Measurements from ENCODE around the gene PCDH9. TPM values are rescaled to one million over a fixed set of nuclear protein-coding genes. Genes with fewer than 3 reads are reported as not detected.

The PCDH9 gene
- total RNA-seq, 1 donor from 2014 or later: 5.1 TPM

DNA sequence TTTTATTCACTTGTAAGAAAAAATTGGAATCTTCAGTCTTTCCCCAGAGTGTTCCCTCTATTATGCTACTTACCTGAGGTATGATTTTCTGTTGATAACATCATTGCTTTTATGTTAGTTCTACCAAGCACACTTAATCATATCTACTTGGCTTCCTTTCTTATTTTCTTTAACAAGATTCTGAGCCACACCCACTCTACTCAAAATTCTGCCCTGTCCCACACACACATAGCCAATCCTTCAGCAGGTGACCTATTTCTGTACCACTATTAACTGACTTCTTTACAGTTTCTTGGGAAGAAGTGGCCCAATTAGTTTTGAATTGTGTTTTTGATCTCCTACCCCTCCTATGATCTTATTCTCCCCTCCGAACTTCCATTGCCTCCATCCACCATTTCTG lies 215.7 kb downstream of the PCDH9 start:
- ATAC-seq: no peak
- no peaks in the 10 kb centered on the region for H3K4me1 ChIP-seq

DNA sequence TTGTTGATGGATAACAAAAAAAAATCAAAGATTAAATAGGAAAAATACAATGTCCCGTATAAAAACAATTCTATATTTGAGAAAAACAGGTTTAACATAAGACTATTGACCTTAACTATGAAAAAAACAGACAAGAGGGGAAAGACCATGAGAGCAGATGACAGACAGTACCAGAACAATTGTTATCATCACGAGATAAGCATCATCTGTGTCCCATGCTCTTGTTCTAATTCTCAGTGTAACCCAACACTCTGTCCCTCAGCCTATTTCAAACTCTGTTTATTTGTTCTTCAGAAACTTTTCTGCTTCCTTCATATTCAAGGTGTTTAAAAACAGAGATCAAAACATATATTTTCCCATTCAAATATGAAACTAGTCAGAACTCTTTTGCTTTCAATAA lies 216.4 kb downstream of the PCDH9 start:
- Histone ChIP-seq H3K4me3 (no peak overlapping the region), H3K36me3 (no peaks in the 10 kb centered on the region), H3K9me3 (no peaks in the 10 kb centered on the region), H3K27ac (no peak overlapping the region), H3K4me1 (no peaks in the 10 kb centered on the region), H3K27me3 (no peaks in the 10 kb centered on the region)
- DNase-seq (no peak), ATAC-seq (no peak)
- intact Hi-C loops (cut with DNase I): no loop called here
- TF ChIP-seq, protein P1, sequence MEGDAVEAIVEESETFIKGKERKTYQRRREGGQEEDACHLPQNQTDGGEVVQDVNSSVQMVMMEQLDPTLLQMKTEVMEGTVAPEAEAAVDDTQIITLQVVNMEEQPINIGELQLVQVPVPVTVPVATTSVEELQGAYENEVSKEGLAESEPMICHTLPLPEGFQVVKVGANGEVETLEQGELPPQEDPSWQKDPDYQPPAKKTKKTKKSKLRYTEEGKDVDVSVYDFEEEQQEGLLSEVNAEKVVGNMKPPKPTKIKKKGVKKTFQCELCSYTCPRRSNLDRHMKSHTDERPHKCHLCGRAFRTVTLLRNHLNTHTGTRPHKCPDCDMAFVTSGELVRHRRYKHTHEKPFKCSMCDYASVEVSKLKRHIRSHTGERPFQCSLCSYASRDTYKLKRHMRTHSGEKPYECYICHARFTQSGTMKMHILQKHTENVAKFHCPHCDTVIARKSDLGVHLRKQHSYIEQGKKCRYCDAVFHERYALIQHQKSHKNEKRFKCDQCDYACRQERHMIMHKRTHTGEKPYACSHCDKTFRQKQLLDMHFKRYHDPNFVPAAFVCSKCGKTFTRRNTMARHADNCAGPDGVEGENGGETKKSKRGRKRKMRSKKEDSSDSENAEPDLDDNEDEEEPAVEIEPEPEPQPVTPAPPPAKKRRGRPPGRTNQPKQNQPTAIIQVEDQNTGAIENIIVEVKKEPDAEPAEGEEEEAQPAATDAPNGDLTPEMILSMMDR (IDR thresholded peaks at IDR 0.05): no peak

More for the DNA sequence above, 215.7 kb downstream of the PCDH9 start:
- no peaks in the 10 kb centered on the region for H3K27me3 ChIP-seq
- intact Hi-C loops (cut with DNase I): no loop called here
- no peak overlapping the region for H3K4me3 ChIP-seq
- TF ChIP-seq, protein P1 (IDR thresholded peaks at IDR 0.05): no peak
- DNase-seq: no peak
- no peaks in the 10 kb centered on the region for H3K9me3 ChIP-seq
- H3K27ac ChIP-seq: no peak overlapping the region
- no peaks in the 10 kb centered on the region for H3K36me3 ChIP-seq

DNA sequence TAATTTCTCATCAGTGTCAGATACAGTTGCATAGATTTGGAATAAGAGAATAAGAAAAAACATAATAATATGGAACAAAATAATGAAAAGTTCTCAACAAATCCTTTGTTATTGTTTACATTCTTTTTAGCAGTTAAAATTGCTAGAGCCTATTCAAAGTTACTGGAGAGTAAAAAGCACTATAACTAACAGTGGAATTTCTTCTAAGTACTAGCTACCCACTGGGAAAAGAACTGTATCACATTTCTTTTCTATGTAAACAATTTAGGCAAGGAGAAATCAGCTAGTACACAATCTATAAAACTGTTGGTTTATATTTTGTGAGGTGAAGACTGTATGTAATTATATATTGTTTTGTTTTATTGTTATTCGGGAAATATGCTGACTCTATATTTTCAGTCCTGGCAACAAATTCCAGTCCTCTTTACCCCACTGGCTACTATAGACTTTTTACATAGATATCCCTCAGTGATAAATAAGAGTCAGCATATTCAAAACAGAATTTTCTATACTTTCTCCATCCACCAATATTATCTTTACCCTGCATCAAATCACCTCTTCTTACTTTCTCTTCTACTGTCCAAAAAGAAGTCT lies 222.0 kb downstream of the PCDH9 start:
- H3K36me3 ChIP-seq: no peaks in the 10 kb centered on the region
- no peak for ATAC-seq
- TF ChIP-seq, protein P1 (IDR thresholded peaks at IDR 0.05): no peak
- H3K4me3 ChIP-seq: no peak overlapping the region
- intact Hi-C loops (cut with DNase I): no loop called here
- no peaks in the 10 kb centered on the region for H3K27me3 ChIP-seq
- H3K27ac ChIP-seq: no peak overlapping the region
- no peaks in the 10 kb centered on the region for H3K9me3 ChIP-seq
- no peaks in the 10 kb centered on the region for H3K4me1 ChIP-seq
- DNase-seq: no peak

DNA sequence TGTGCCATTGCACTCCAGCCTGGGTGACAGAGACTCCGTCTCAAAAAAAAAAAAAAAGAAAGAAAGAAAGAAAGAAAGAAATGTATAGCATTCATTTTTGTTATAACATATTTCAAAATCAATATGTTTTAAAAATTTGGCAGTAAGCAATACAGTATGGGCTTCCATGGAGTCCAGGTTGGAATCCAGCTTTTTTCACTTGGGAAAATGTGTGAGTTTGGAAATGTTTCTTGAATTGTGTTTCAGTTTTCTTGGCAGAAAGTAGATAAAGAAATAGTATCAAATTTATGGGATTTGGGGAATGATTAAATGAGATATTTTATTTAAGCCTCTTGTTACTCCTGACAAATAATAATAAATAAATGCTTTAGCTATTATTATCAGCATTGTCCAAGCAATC lies 225.6 kb downstream of the PCDH9 start:
- no peaks in the 10 kb centered on the region for H3K36me3 ChIP-seq
- ATAC-seq (no peak), DNase-seq (no peak)
- H3K4me3 ChIP-seq: no peak overlapping the region
- TF ChIP-seq, protein P1 (IDR thresholded peaks at IDR 0.05): no peak
- H3K27ac ChIP-seq: no peak overlapping the region
- intact Hi-C loops (cut with DNase I): no loop called here
- H3K9me3 ChIP-seq: no peaks in the 10 kb centered on the region
- no peaks in the 10 kb centered on the region for H3K27me3 ChIP-seq
- H3K4me1 ChIP-seq: no peaks in the 10 kb centered on the region

DNA sequence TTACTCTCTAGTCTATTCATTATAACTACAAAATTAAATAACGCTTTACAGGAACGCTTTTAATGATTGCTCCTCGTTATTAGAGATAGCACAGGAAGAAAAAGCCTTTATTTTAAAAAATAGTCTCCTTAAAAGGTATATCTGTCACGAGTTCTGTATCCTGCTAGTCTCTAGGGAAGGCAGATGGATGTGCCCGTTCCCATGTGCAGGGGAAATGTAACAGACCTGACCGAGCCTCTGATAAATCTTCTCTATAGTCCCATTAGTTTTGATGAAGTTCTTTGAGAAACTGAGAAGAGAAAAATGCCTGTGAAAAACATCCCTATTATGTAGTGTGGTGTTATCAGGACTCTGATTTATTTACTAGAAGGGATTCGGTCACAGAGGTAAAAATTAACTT lies 226.4 kb downstream of the PCDH9 start:
- Histone ChIP-seq H3K27ac (no peak overlapping the region), H3K4me3 (no peak overlapping the region), H3K4me1 (no peaks in the 10 kb centered on the region), H3K36me3 (no peaks in the 10 kb centered on the region), H3K27me3 (no peaks in the 10 kb centered on the region), H3K9me3 (no peaks in the 10 kb centered on the region)
- DNase-seq: no peak
- intact Hi-C loops (cut with DNase I): no loop called here
- TF ChIP-seq, protein P1 (IDR thresholded peaks at IDR 0.05): no peak
- ATAC-seq: no peak

DNA sequence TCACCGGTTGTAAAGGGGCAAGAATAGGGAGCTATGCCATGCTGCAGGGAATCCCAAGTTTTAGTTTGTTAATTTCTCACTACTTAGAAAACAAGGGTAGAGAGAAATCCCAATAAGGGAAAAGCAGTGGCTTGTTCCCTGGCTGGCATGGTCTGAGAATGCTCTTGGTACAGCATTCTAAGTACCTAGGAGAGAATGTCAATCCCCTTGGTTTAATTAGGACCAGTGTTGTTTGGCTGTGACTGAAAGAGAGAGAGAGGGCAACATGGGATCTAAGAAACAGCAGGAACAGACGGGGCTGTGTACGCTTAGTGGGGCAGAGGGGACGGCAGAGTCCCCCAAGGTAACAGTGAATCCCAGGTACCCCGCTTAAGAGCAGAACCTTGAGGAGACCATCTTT lies 228.8 kb downstream of the PCDH9 start:
- intact Hi-C loops (cut with DNase I): no loop called here
- no peaks in the 10 kb centered on the region for H3K9me3 ChIP-seq
- H3K27me3 ChIP-seq: no peaks in the 10 kb centered on the region
- no peak for DNase-seq
- no peak overlapping the region for H3K27ac ChIP-seq
- no peaks in the 10 kb centered on the region for H3K4me1 ChIP-seq
- no peaks in the 10 kb centered on the region for H3K36me3 ChIP-seq
- TF ChIP-seq, protein P1 (IDR thresholded peaks at IDR 0.05): no peak
- H3K4me3 ChIP-seq: no peak overlapping the region
- ATAC-seq: no peak
